Uterus (tissue), 2 donors: ENCODE data around the gene PTPRG.

Experiments
- POLR2A ChIP-seq, 2 donors: fragments of 450-650 bp; IDR thresholded peaks; one replicate each; pipeline ENCODE4 v1.6.1; 2016; ENCODE audit warnings: antibody characterized with exemption in 2 of 2, mild to moderate bottlenecking in 1 of 2, moderate library complexity in 1 of 2
- TF ChIP-seq, protein P1 (sequence below), 4 experiments: fragments of 200-600 bp in 2 of 4; fragments of 450-650 bp in 2 of 4; sonication (generic) in 2 of 4; IDR thresholded peaks; one replicate each; pipeline ENCODE4 v1.5.1; 2016 to 2019; ENCODE audit warnings: antibody characterized with exemption in 4 of 4, mild to moderate bottlenecking in 2 of 4, moderate library complexity in 1 of 4

DNA sequence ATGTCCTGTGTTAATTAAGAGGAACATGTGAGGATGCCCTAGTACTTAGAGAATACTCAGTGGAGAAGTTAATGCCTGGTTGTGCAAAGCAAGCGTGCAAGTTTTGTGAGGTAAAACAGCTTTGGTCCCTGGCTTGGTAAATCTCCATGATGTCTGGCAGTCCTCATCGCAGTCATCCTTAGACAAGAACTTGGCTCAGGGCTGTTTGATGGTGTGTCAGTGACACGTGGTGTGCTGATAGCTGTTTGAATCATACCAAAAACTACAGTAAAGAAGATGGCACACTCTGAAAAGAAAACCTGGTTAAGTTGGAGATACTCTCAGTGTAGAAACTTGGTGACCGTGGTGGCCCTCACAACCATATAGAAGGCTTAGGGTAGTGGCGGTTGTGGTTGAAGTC is 450.3 kb downstream of the PTPRG start:
- no peak for TF ChIP-seq POLR2A (IDR thresholded peaks at IDR 0.05)
- TF ChIP-seq, protein P1, sequence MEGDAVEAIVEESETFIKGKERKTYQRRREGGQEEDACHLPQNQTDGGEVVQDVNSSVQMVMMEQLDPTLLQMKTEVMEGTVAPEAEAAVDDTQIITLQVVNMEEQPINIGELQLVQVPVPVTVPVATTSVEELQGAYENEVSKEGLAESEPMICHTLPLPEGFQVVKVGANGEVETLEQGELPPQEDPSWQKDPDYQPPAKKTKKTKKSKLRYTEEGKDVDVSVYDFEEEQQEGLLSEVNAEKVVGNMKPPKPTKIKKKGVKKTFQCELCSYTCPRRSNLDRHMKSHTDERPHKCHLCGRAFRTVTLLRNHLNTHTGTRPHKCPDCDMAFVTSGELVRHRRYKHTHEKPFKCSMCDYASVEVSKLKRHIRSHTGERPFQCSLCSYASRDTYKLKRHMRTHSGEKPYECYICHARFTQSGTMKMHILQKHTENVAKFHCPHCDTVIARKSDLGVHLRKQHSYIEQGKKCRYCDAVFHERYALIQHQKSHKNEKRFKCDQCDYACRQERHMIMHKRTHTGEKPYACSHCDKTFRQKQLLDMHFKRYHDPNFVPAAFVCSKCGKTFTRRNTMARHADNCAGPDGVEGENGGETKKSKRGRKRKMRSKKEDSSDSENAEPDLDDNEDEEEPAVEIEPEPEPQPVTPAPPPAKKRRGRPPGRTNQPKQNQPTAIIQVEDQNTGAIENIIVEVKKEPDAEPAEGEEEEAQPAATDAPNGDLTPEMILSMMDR (IDR thresholded peaks at IDR 0.05): no peak
